Esophagus squamous epithelium (tissue), 5 donors: Measurements from ENCODE around the gene KCNK7. TPM values are rescaled to one million over a fixed set of nuclear protein-coding genes. Genes with fewer than 3 reads are reported as not detected.

ENCODE experiments used
- DNase-seq: peaks from one replicate; lab custom pipeline; 2025; lab: John Stamatoyannopoulos, UW
- H3K27ac ChIP-seq, 4 donors: fragments of 200-600 bp; sonication (generic); one replicate each; pipeline ENCODE4 v1.5.1; 2016 to 2019; ENCODE audit warnings: mild to moderate bottlenecking in 1 of 4
- H3K27me3 ChIP-seq, 4 donors: fragments of 200-600 bp; sonication (generic); 1 replicate in 3 of 4; 2 replicates in 1 of 4; pipeline versions ENCODE4 v1.5.1 to v1.6.0; 2017 to 2021; ENCODE audit warnings: antibody characterized with exemption in 1 of 4
- H3K36me3 ChIP-seq, 3 donors: fragments of 200-600 bp; sonication (generic); one replicate each; pipeline ENCODE4 v1.5.1; 2016 to 2019
- H3K4me1 ChIP-seq, 3 donors: fragments of 200-600 bp; sonication (generic); one replicate each; pipeline ENCODE4 v1.5.1; 2017 to 2019
- H3K4me3 ChIP-seq, 4 donors: fragments of 200-600 bp; sonication (generic); 1 replicate in 3 of 4; 2 replicates in 1 of 4; pipeline ENCODE4 v1.5.1; 2016 to 2019; ENCODE audit warnings: mild to moderate bottlenecking in 2 of 4, moderate library complexity in 1 of 4
- H3K9me3 ChIP-seq, 3 donors: fragments of 200-600 bp; sonication (generic); one replicate each; pipeline ENCODE4 v1.5.1; 2016 to 2019
- POLR2A ChIP-seq, 4 donors: fragments of 450-650 bp; IDR thresholded peaks; one replicate each; pipeline ENCODE4 v1.6.1; 2017; ENCODE audit warnings: antibody characterized with exemption in 4 of 4, mild to moderate bottlenecking in 4 of 4, moderate library complexity in 3 of 4
- WGBS, 2 donors: methylation state at CpG; one replicate each; pipeline ENCODE4 v1.1.5; 2018; 5-methylcytosine and 5-hydroxymethylcytosine counted together
- intact Hi-C: fragments of 100-400 bp; cut with DNase I; formaldehyde crosslinking; loops from one replicate; pipeline ENCODE4 v1.15.0; 2022
- total RNA-seq, 4 donors: library from RNA; depleted of rRNA; stranded (reverse); fragments of >200 nt; gene quantifications; one replicate each; pipeline ENCODE4 v1.1.0, GENCODE V29; 2016
- TF ChIP-seq, protein P1 (sequence below), 6 experiments: fragments of 450-650 bp in 4 of 6; fragments of 200-600 bp in 2 of 6; sonication (generic) in 2 of 6; IDR thresholded peaks; one replicate each; pipeline ENCODE4 v1.5.1; 2016 to 2019; ENCODE audit warnings: antibody characterized with exemption in 6 of 6, mild to moderate bottlenecking in 4 of 6, moderate library complexity in 4 of 6
- donor health status: DM: yes; HTN: yes; CAD: no.

The KCNK7 gene
- total RNA-seq, 4 donors from 2014 or later = 5.5 to 22.5 (median 15.2) TPM

DNA sequence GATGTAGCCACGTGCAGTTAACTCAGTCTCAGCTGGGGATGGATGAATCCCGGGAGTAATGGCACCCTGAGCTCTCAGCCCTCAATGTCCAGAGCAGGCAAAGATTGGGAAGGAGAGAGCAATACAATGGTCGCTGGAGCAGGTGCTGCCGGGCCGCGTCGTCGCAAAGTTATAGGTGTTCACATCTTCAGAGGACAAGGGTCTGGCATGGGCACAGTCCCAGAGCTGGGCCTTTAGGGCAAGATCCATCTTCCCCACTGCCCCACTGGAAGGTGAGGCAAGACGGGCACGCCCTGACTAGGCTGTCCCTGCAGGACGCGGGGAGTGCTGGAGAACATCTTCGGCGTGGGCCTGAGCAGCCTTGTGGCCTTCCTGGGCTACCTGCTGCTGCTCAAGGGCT is 27.6 kb upstream of the KCNK7 start:
- no peak overlapping the region for H3K4me3 ChIP-seq
- H3K36me3 ChIP-seq = peaks cover 55 to 99% (median 64%) of the 10 kb centered on the region in 3 donors
- no peak for DNase-seq
- H3K9me3 ChIP-seq = no peaks in the 10 kb centered on the region
- no peak overlapping the region for H3K27ac ChIP-seq
- 90 to 95% methylated on average over 7 to 14 of the region's 14 CpGs for WGBS, 2 donors
- peaks cover 0 to 14% (median 0%) of the 10 kb centered on the region in 3 donors for H3K4me1 ChIP-seq
- H3K27me3 ChIP-seq = no peaks in the 10 kb centered on the region
- TF ChIP-seq POLR2A (IDR thresholded peaks at IDR 0.05) = no peak
- TF ChIP-seq, protein P1, sequence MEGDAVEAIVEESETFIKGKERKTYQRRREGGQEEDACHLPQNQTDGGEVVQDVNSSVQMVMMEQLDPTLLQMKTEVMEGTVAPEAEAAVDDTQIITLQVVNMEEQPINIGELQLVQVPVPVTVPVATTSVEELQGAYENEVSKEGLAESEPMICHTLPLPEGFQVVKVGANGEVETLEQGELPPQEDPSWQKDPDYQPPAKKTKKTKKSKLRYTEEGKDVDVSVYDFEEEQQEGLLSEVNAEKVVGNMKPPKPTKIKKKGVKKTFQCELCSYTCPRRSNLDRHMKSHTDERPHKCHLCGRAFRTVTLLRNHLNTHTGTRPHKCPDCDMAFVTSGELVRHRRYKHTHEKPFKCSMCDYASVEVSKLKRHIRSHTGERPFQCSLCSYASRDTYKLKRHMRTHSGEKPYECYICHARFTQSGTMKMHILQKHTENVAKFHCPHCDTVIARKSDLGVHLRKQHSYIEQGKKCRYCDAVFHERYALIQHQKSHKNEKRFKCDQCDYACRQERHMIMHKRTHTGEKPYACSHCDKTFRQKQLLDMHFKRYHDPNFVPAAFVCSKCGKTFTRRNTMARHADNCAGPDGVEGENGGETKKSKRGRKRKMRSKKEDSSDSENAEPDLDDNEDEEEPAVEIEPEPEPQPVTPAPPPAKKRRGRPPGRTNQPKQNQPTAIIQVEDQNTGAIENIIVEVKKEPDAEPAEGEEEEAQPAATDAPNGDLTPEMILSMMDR (IDR thresholded peaks at IDR 0.05) = no peak
- intact Hi-C loops = no loop called here

DNA sequence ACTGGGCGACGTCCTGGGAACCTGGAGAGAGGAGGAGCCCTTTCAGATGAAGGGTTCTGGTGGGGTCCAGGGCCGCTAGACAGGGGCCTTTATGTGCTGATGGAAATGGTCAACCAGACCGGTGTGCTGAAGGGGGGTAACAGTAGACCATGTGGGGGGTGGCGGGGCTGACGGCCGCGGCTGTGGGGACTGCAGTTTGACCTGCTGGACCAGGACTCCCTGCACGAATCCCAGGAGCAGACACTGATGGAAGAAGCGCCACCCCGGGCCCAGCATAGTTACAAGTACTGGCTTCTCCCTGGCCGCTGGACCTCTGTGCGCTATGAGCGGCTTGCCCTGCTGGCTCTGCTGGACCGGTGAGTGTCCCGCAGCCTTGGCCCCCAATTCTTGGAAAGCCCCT is 26.4 kb upstream of the KCNK7 start:
- intact Hi-C loops = no loop called here
- 93 to 97% methylated on average over 9 to 11 of the region's 16 CpGs for WGBS, 2 donors
- no peaks in the 10 kb centered on the region for H3K27me3 ChIP-seq
- no peaks in the 10 kb centered on the region for H3K9me3 ChIP-seq
- DNase-seq = no peak
- TF ChIP-seq, protein P1 (IDR thresholded peaks at IDR 0.05) = no peak
- no peak for TF ChIP-seq POLR2A (IDR thresholded peaks at IDR 0.05)
- H3K4me3 ChIP-seq = no peak overlapping the region
- H3K4me1 ChIP-seq = peaks cover 5 to 25% (median 6%) of the 10 kb centered on the region in 3 donors
- no peak overlapping the region for H3K27ac ChIP-seq
- peaks cover 49 to 99% (median 60%) of the 10 kb centered on the region in 3 donors for H3K36me3 ChIP-seq

DNA sequence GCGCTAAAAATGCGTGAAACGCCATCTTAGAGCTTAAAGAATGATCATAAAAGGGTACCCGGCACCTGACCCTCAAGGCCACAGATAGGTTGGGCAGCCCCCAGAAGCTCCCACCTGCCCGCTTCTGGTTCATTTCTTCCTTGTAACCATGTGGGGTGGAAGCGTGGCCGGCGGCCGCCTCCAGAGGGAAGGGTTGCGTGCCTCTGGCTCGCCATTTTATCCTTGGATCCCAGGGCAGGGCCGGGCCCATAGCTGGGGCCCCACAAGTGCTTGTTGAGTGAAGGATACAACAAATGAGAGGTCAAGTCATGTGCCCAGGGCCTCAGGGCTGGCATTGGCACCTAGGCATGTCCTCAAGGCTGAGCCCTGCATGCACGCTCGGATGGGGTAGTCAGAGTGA is 25.9 kb upstream of the KCNK7 start:
- H3K4me1 ChIP-seq = peaks cover 11 to 31% (median 11%) of the 10 kb centered on the region in 3 donors
- peaks cover 44 to 96% (median 60%) of the 10 kb centered on the region in 3 donors for H3K36me3 ChIP-seq
- H3K4me3 ChIP-seq = no peak overlapping the region
- H3K27ac ChIP-seq = no peak overlapping the region
- H3K27me3 ChIP-seq = no peaks in the 10 kb centered on the region
- TF ChIP-seq POLR2A (IDR thresholded peaks at IDR 0.05) = no peak
- no peak for DNase-seq
- no peaks in the 10 kb centered on the region for H3K9me3 ChIP-seq
- 93 to 97% methylated on average over 9 to 10 of the region's 14 CpGs for WGBS, 2 donors
- intact Hi-C loops = no loop called here

DNA sequence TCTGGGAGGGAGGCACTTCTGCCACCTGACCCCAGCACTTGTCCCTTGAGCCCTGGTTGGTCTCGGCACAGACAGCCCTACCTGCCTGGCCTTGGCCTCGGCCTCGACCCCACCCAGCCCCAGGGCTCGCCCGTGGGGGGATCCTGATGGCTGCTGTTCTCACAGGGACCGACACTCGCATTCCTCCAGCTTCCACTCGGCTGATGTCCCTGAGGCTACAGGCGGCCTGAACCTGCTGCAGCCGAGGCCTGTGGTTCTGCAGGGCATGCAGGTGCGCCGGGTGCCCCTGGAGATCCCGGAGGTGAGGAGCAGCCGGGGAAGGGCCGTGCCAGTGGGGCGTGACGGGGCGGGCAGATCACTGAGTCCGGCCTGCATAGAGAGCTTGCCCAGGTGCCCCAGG is 25.1 kb upstream of the KCNK7 start:
- 97% methylated on average over 12 of the region's 19 CpGs; no CpG with 5 or more reads in 1 of the 2 donors for WGBS, 2 donors
- H3K4me1 ChIP-seq = peaks cover 14 to 30% (median 16%) of the 10 kb centered on the region in 3 donors
- intact Hi-C loops = no loop called here
- peaks cover 44 to 88% (median 57%) of the 10 kb centered on the region in 3 donors for H3K36me3 ChIP-seq
- no peaks in the 10 kb centered on the region for H3K9me3 ChIP-seq
- H3K27me3 ChIP-seq = no peaks in the 10 kb centered on the region
- H3K27ac ChIP-seq = no peak overlapping the region
- TF ChIP-seq POLR2A (IDR thresholded peaks at IDR 0.05) = no peak
- TF ChIP-seq, protein P1 (IDR thresholded peaks at IDR 0.05) = no peak
- H3K4me3 ChIP-seq = no peak overlapping the region
- no peak for DNase-seq

DNA sequence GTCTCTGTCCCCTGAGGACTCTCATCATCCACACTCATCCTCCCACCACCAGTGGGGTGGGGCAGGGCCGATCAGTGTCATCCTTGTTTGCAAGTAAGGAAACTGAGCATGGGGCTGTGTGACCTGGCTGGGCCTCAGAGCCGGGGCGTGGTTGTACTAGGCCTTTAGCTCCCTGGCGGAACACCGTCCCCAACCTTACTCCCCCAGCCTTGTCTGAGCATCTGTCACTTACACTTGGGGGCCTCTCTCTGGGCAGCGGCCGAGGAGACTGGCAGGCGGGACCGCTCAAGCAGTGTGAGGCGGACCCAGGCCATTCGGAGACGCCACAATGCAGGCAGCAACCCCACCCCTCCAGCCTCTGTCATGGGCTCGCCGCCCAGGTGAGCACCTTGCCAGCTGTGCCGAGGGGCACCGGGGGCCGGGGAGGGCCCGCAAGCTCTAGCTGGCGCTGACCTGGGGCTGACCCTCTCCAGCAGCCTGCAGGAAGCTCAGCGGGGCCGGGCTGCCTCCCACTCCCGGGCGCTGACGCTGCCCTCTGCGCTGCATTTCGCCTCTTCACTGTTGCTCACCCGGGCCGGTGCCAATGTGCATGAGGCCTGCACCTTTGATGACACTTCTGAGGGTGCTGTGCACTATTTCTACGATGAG is 23.8 kb upstream of the KCNK7 start:
- TF ChIP-seq, protein P1 (IDR thresholded peaks at IDR 0.05) = no peak
- TF ChIP-seq POLR2A (IDR thresholded peaks at IDR 0.05) = no peak
- Histone ChIP-seq H3K4me3 (no peak overlapping the region), H3K27me3 (no peaks in the 10 kb centered on the region), H3K9me3 (no peaks in the 10 kb centered on the region), H3K4me1 (peaks cover 14 to 29% (median 16%) of the 10 kb centered on the region in 3 donors), H3K36me3 (peaks cover 44 to 75% (median 52%) of the 10 kb centered on the region in 3 donors), H3K27ac (no peak overlapping the region)
- DNase-seq = no peak
- WGBS, 2 donors = 91 to 92% methylated on average over 9 to 20 of the region's 29 CpGs
- intact Hi-C loops = loop anchor here (10.0 kb wide), 1 partner anchor 75 kb away; no protein-coding TSS in a partner anchor
